Fibroblast of villous mesenchyme (primary cell): ENCODE results near the gene AOC3. TPM values are rescaled to one million over a fixed set of nuclear protein-coding genes. Genes with fewer than 3 reads are reported as not detected.
"Not testable (repeated sequence)": the region's sequence is repeated elsewhere in the genome, so short reads cannot be mapped to it uniquely, and the experiment has no call there.

Experiments used
- DNase-seq: peaks from one replicate; pipeline ENCODE4 v3.0.0-alpha.2; 2010; ENCODE audit warnings: low read depth
- H3K4me3 ChIP-seq: 2 replicates; pipeline ENCODE4 v1.5.1; 2011; ENCODE audit warnings: low read depth, mild to moderate bottlenecking, low read length
- CTCF ChIP-seq: IDR thresholded peaks from 2 replicates; pipeline ENCODE4 v1.5.1; 2012; ENCODE audit warnings: low read depth, mild to moderate bottlenecking, low read length; ENCODE audit not compliant: insufficient read depth
- total RNA-seq: library from RNA; depleted of rRNA; stranded (reverse); fragments of >200 nt; gene quantifications from 2 replicates; pipeline ENCODE4 v1.2.3, GENCODE V29; 2012

AOC3 gene
- total RNA-seq, 1 donor: under 0.01 TPM

GRCh38 chr17:42849031-42849430, 2.0 kb upstream of the AOC3 start:
- no peak for TF ChIP-seq CTCF
- no peak overlapping the region for H3K4me3 ChIP-seq
- no peak for DNase-seq

- no peak overlapping the region for H3K4me3 ChIP-seq
- TF ChIP-seq CTCF: no peak
- DNase-seq: no peak
These were observed 1.4 kb upstream of the AOC3 start for GRCh38 chr17:42849451-42850181.

- not testable (repeated sequence) for H3K4me3 ChIP-seq, DNase-seq
These were observed 607 bp downstream of the AOC3 start for GRCh38 chr17:42851371-42852240.

GRCh38 chr17:42852351-42852750, 1.4 kb downstream of the AOC3 start:
- DNase-seq: no peak
- no peak for TF ChIP-seq CTCF
- no peak overlapping the region for H3K4me3 ChIP-seq

GRCh38 chr17:42853004-42853403, 2.0 kb downstream of the AOC3 start:
- H3K4me3 ChIP-seq: no peak overlapping the region
- TF ChIP-seq CTCF: no peak
- DNase-seq: no peak

GRCh38 chr17:42853597-42853967, 2.6 kb downstream of the AOC3 start:
- no peak for DNase-seq
- TF ChIP-seq CTCF: no peak
- H3K4me3 ChIP-seq: no peak overlapping the region

- no peak overlapping the region for H3K4me3 ChIP-seq
- no peak for TF ChIP-seq CTCF
- no peak for DNase-seq
These were observed 3.2 kb downstream of the AOC3 start for GRCh38 chr17:42853968-42854790.
